ENCODE results near the gene BCL2L1.

Gene BCL2L1

DNA sequence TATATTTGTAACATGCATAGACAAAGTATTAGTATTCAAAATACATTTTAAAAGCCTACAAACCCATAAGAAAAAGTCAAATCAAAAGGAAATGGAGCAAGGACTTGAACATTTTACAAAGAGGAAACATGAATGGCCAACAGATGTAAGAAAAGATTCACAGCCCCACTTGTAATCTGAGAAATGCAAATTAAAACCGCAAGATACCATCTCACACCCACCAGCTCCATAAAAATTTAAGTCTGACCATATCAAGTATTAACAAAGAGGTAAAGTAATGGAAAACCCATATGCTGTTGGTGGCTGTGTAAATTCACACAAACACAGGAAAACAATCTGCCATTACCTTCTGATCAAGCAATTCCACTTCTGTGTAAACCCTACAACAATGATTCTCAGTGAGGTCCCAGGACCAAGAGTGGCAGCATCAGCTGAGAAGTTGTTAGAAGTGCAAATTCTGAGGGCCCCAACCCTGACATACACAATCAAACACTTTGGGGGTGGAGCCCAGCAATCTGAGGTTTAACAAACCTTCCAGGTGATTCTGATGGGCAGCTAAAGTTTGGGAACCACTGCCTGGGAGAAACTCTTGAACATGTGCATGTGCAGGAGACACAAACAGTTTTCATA is 30.9 kb downstream of the BCL2L1 start:
- DNase-seq = no peak

DNA sequence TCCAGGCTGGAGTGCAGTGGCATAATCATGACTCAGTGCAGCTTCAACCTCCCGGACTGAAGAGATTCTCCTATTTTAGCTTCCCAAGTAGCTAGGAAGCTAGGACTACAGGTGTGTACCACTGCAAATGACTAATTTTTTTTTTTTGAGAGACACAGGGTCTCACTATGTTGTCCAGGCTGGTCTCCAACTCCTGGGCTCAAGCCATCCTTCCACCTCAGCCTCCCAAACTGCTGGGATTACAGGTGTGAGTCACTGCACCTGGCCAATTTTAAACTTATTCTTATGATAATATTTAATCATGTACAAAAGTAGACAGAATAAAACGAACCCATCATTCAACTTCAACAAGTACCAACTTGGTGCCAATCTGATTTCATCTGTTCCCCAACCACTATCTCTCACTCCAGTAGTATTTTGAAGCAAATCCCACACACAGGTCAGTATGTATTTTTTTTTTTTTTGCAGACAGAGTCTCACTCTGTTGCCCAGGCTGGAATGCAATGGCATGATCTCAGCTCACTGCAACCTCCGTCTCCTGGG is 32.5 kb downstream of the BCL2L1 start:
- no peak for DNase-seq

DNA sequence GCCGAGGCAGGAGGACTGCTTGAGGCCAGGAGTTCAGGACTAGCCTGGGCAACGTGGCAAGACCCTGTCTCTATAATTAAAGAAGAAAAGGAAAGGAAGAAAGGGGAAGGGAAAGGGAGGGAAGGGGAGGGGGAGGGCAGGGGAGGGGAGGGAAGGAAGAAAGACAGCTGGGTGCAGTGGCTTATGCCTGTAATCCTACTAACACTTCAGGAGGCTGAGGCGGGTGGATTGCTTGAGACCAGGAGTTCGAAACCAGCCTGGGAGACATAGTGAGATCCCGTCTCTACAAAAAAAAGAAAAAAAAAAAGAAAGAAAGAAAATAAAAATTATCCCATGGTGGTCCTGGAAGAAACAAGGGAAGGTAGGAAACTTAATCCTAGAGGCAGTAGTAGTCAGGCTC is 33.5 kb downstream of the BCL2L1 start:
- DNase-seq = no peak

- DNase-seq = no peak
These were observed 34.9 kb downstream of the BCL2L1 start for GRCh38 chr20:31687777-31688176.

DNA sequence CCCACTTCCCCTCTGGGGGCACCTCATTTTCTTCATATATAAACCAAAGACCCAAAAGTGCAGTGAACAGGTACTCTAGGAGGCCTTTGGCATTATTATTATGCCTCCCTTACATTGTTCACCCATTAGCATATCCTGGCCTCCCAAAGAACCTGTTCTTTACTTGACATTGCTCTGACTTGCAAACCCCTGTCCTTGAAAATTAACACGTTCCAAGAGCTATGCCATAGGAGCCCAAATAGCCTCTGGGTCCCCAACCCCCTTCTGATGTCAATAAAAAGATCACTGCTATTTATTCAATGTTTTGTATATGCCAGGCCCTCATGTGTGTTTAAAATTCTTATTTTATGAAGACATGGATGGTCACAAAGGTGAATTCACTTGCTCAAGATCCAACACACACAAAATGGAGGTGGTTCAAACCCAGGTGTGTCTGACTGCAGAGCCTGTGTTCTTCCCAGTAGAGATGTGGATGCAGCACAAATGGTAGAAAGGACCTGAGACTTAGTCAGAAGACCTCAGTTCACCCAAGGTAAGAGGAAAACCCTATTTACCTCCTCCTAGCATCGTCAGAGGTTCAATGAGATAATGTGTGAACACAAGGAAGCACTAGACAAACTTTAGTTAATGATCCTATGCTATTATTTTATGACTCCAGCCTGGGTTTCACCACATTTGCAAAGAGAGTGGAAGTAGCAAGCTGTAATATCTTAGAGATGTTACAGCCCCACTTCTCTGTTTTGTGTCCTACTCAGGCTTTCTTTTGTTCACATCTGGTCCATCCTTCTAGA is 36.6 kb downstream of the BCL2L1 start:
- no peak for DNase-seq

GRCh38 chr20:31684153-31685015 is 38.3 kb downstream of the BCL2L1 start:
- DNase-seq = no peak

DNA sequence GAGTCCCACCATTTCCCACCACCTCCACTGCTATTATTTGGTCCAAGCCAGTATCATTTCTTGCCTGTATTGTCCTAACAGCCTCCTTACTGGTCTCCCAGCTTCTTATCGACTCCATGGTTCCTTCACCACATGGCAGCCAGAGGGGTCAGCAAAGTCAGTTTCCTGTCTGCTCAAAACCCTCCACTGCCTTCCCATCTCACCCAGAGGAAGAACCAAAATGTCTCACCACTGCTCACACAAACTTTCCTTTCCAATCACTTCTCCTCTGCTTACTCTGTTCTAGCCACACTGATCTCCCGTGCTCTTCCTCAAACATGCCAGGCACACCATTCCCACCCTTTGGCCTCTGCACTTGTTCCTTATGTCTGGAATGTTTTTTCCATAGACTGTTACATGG is 39.7 kb downstream of the BCL2L1 start:
- DNase-seq = no peak

- no peak for DNase-seq
These were observed 40.3 kb downstream of the BCL2L1 start for GRCh38 chr20:31682352-31682751.

DNA sequence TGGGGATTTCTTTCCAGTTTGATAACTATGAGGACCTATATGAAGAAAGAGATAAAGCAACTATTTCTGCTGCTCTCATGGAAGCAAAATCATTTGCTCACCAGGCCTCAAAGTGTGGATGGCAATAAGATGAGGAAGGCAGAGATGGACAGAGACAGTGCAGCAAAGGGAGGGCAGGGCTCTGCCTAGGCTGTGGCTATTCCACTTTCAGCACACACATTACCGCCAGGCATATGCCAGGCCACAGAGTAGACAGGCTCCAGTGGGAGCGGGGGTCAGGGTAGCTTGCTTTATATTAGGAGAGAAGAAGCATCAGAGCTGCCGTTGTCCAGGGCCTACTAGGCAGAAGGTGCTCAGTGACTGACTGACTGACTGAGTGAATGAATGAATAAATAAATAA is 40.9 kb downstream of the BCL2L1 start:
- DNase-seq = no peak

- no peak for DNase-seq
These were observed 41.4 kb downstream of the BCL2L1 start for GRCh38 chr20:31681128-31681727.

DNA sequence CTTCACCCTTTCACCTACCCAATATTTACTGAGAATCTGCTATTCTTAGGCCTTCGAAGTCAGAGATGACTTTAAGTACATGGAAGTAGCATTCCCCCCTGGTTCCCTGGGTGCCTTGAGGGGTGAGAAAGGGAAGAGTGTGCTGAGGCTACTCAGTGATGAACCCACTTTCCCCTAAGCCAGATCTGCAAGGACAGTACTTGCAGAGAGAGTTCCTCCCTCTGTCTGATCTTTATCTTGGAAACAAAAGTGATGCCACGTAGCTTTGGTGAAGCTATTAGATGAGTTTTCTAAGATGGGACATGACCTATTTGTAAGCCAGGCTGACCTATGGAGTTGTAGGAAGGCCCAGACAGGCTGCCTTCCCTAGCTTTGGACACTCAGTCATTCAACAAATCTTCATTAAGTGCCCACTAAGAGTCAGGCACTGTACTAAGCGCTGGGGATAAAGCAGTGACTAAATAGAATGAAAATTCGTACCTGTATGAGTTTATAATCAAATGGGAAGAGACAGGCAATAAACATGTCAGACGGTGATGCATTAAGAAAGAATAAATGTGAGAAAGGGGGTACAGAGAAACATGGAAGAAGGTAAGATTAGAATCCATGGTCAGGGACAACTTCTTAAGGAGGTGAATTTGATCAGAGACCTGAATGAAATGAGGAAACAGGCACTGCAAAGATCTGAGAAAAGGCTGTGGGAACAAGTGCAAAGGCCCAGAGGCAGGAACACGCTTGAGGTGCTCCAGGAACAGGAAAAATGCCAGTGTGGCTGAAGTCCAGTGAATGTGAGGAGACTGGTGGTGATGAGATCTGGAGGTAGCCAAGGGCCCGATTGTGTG is 42.2 kb downstream of the BCL2L1 start:
- DNase-seq = no peak

DNA sequence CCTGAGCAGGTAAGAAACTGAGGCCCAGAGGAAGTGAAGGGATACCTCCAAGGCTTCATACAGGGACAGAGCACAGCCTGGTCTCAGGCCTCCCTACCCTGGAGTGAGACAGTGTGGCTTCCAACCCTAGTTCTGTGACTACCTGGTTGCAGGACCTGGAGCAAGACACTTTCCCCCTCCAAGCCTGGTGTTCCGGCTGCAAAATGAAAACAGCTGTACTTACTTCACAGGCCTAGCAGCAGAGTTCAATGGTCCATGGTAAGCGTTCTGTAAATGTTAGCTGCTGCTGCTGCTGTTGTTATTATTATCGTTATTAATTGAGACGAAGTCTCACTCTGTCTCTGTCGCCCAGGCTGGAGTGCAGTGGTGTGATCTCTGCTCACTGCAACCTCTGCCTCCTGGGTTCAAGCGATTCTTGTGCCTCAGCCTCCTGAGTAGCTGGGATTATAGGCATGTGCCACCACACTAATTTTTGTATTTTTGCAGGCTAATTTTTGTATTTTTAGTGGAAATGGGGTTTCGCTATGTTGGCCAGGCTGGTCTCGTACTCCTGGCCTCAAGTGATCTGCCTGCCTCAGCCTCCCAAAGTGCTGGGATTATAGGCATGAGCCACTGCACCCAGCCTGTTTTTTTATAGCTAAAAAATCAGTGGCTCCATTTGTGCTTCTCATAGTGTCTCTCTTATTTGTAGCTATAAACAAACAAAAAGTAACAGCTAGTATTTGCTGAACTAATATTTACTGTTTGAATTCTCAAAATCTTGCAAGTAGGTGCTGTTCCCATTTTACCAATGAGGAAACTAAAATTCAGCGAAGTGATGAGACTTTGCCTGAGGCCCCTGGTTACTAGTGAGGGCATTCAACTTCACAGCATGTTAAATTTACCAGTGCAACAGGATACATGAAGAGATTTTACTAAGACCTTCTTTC is 43.0 kb downstream of the BCL2L1 start:
- no peak for DNase-seq

DNA sequence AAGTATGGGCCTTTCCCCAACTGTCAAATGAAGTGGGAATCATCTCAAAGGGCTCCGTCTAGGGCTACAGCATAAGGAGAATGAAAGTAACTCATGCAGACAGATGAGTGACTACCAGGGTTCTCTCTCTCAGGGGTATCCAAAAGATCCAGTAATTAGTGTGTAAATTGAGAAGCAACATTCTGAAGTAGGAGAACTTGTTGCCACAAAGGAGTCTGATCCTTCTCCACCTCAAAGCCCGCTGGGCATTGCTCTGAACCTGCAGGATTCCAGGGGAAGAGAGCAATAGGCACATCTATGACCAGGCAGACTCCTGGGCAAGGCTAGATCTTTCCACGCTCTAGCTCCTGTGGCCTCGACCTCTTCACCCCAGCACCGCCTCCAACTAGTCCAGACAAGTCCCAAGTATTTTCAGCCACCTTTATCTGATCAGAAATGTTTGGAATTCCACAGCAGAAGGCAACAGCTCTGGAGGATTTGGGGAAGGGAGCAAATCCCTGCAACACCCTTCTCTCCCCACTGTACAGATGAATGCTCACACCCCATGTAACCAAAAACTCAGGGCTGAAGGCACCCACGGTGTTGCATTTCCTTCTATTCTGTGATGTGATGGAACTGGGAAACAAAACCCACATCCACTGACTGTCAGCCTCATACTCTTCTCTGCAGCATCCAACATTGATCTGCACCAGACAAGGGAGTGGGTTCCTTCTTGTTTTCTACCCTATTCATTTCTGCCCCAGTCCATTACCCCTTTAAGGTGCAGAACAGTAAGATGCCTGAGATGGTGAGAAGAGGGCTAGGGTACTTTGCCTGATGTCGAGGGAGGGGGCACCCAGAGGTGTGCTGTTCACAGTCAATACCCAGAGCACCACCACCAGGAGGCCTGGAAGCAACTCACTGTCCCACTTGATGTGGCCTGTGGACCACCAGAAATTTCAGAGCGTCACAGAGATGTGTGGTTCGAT is 44.0 kb downstream of the BCL2L1 start:
- DNase-seq = no peak

DNA sequence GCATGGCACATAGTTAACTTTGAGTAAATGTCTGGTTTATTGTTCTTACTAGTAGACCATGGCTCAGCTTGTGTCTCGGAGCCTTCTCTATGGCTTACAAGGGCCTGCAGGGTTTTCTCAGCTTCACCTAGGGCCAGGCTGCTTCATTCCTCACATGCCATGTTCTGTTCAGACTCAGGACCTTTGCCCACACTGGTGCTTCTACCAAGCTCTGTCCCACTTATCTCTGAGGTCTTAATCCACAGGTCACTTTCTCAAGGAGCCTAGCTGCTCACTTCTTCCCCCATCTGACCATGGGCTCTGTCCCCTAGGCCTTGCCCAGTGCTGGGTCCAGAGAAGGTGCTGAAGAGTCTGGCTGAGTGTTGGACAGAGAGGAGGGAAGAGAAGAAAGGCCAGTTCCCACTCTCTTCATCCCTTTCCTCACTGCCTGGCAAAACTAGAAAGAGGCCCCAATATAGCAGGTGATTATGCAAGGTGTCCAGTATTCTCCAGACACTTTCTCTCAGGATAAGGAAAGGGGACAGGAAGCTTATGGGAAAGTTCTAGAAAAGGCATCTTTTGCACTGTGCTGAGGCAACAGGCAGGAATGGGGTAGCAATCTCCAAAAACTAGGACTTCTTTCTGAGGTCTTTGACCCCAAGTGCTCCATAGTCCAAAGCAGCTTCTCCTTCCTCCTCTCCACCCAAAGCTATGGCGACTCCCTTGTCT is 45.0 kb downstream of the BCL2L1 start:
- DNase-seq = no peak

DNA sequence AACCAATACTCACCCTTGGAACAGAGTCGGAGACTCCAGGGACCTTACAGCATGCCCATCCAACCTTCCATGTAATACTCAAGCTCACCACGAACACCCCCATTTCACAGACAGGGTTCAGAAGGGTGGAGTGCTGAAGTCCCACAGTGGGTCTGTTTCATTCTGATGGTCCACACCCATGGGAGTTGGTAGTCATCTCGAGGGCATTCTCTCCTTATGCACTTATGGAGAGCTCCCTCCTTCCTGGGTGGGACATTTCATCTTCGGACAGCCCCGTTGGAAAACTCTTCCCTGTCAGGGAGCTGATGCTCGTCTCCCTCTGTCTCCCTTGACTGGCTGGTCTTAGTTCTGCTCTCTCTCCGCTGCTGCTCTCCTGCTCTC is 46.1 kb downstream of the BCL2L1 start:
- no peak for DNase-seq

- DNase-seq = no peak
These were observed 46.6 kb downstream of the BCL2L1 start for GRCh38 chr20:31675828-31676608.

DNA sequence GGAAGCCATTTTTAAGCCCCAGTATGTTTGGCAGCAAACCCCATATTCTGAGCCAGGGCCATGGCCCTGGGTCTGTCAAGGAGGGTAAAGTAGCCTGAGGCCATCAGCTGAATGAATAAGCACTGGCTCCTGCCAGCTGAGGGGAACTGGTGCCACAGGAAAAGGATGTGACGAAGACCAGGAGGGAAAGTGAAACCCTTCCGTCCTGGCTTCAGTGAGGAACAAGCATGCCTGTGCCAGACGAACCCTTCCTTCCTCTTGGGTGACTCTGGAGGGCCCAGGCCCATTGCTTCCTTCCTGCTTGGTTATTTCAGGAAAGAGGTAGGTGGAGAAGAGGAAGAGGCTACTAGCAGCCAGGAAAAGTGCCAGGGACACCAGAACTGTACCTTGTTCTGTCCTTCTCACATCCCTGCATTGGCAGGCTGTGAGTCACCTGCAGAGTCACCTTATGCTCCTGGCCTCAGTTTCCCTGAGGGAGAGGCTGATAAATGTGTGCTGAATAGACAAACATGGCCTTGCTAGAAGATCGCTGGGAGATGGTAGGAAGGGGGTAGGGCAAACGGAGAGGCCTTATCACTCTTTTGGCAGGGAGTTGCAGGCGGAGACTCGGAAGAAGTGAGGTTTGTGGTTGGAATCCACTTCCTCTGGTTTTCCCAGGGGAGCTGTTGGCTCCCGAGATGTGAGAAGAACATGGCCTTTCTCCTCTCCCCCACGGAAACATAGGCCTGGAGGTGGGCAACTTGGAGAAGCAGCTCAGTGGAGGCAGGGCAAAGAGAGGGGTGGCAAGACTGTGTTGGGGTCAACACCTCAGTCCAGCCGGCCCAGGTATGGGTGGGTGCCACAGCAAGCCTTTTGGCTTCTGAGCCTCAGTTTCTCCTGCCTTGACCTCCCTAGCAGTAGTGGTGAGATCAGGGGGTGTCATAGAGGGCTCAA is 47.5 kb downstream of the BCL2L1 start:
- no peak for DNase-seq
